ENCODE results near the gene ARHGAP25. TPM values are rescaled to one million over a fixed set of nuclear protein-coding genes. Genes with fewer than 3 reads are reported as not detected.

ARHGAP25 gene
- total and polyA plus RNA-seq, 10 of the 15 experiments (the other 5 are each of a cell fraction or from before 2014, with no cell fraction given), result 0.15 to 1.0 (median 0.46) TPM

DNA sequence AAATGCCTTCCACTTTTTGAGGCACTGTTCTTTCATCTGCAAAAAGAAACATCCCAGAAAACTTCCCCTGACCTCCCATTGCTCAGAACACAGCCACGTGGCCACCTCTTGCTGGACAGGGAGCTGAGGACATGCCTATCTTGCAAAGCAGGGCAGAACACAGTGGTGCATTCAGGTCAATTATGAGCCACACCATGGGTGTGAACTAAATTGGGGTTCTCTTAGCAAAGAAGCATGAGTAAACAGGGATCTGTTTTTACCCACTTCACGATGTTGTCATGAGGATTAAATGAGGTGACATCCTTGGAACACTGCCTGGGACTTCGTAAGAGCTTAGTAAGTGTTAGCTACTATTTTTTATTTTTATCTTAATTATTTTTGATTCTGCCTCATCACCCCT is 111.5 kb downstream of the ARHGAP25 start:
- SMC1A ChIA-PET (ENCODE audit: uncharacterized antibody, unreplicated experiment), result interaction anchor here (1.8 kb wide), 1 partner anchor 15 kb away, joined by 3 read pairs; no protein-coding TSS in a partner anchor
- FAIRE-seq, result no peak
- no TSS peak for BruUV-seq (replicated peaks)

DNA sequence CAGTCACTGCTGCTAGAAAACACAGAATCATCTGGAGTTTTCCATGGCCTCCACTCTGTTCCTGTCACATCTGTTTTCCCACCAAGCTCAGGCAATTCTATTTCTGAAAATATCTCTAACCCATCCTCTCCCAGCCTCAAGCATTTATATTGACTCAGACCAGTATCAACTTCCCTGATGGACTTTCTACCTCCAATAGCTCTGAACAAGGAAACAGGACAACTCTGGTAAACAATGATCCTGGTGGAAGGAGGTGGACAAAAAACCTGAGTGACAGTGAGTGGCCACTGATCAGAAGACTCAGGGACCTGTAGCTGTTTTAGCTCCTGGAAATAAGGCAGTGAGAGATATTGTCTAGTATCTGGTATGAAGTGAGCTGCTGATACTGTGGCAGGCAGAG is 113.1 kb downstream of the ARHGAP25 start:
- DNase-seq (ENCODE audit: low read depth, low spot score), result no peak
- H4K20me1 ChIP-seq (ENCODE audit: control insufficient read depth, insufficient read depth), result no peaks in the 10 kb centered on the region
- FAIRE-seq, result no peak
- H3K4me3 ChIP-seq, result no peak overlapping the region
- H3K9me3 ChIP-seq (replicated peaks; ENCODE audit: control insufficient read depth, insufficient read depth, low read length), result no peaks in the 10 kb centered on the region
- intact Hi-C loops (cut with micrococcal nuclease; ENCODE audit: unreplicated experiment), result no loop called here
- H2AFZ ChIP-seq (ENCODE audit: control insufficient read depth, low read depth, low read length), result no peak overlapping the region
- SMC1A ChIA-PET (ENCODE audit: uncharacterized antibody, unreplicated experiment), result interaction anchor here (1.2 to 1.8 kb wide), 2 partner anchors 9 to 13 kb away, joined by 3 read pairs; no protein-coding TSS in a partner anchor
- no peaks in the 10 kb centered on the region for H3K79me2 ChIP-seq (ENCODE audit: control insufficient read depth, insufficient read depth, low read length)
- H3K9ac ChIP-seq (ENCODE audit: control insufficient read depth, insufficient read depth, low read length), result no peak overlapping the region
- H3K4me2 ChIP-seq (ENCODE audit: control insufficient read depth, insufficient read depth), result no peak overlapping the region
- RAD21 ChIA-PET (ENCODE audit: unreplicated experiment), result no interaction called here
- in situ Hi-C loops (cut with MboI), result no loop called here
- CTCF ChIA-PET, result interaction anchor here (1.1 kb wide), 2 partner anchors 12 to 139 kb away, joined by 3 to 5 read pairs; no protein-coding TSS in a partner anchor
- no peak for TF ChIP-seq CREB1 (IDR thresholded peaks at IDR 0.05; ENCODE audit: low read depth)
- TF ChIP-seq BACH1 (IDR thresholded peaks at IDR 0.05; ENCODE audit: borderline replicate concordance), result no peak
- no peak for TF ChIP-seq NR2C2 (IDR thresholded peaks at IDR 0.05; ENCODE audit: borderline replicate concordance, control insufficient read depth, insufficient read length, low read depth)
- TF ChIP-seq RCOR1 (conservative IDR thresholded peaks at IDR 0.05; ENCODE audit: low read depth, low read length), result no peak
- TF ChIP-seq DPF2 (IDR thresholded peaks at IDR 0.05), result no peak
- TF ChIP-seq, protein P1, sequence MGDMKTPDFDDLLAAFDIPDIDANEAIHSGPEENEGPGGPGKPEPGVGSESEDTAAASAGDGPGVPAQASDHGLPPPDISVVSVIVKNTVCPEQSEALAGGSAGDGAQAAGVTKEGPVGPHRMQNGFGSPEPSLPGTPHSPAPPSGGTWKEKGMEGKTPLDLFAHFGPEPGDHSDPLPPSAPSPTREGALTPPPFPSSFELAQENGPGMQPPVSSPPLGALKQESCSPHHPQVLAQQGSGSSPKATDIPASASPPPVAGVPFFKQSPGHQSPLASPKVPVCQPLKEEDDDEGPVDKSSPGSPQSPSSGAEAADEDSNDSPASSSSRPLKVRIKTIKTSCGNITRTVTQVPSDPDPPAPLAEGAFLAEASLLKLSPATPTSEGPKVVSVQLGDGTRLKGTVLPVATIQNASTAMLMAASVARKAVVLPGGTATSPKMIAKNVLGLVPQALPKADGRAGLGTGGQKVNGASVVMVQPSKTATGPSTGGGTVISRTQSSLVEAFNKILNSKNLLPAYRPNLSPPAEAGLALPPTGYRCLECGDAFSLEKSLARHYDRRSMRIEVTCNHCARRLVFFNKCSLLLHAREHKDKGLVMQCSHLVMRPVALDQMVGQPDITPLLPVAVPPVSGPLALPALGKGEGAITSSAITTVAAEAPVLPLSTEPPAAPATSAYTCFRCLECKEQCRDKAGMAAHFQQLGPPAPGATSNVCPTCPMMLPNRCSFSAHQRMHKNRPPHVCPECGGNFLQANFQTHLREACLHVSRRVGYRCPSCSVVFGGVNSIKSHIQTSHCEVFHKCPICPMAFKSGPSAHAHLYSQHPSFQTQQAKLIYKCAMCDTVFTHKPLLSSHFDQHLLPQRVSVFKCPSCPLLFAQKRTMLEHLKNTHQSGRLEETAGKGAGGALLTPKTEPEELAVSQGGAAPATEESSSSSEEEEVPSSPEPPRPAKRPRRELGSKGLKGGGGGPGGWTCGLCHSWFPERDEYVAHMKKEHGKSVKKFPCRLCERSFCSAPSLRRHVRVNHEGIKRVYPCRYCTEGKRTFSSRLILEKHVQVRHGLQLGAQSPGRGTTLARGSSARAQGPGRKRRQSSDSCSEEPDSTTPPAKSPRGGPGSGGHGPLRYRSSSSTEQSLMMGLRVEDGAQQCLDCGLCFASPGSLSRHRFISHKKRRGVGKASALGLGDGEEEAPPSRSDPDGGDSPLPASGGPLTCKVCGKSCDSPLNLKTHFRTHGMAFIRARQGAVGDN (IDR thresholded peaks at IDR 0.05), result no peak
- no peak for TF ChIP-seq SMARCA5 (IDR thresholded peaks at IDR 0.05)
- no peaks in the 10 kb centered on the region for H3K36me3 ChIP-seq (ENCODE audit: control insufficient read depth in 2 of 2, insufficient read depth in 2 of 2, low read length in 1 of 2)
- BruUV-seq (replicated peaks), result no TSS peak
- no peaks in the 10 kb centered on the region for H3K4me1 ChIP-seq (ENCODE audit: control insufficient read depth, insufficient read depth, low read length)
- no peak overlapping the region for H3K27ac ChIP-seq (ENCODE audit: control insufficient read depth, insufficient read depth)
- POLR2A ChIA-PET, result no interaction called here
- ATAC-seq, result no peak
- peaks cover 1 to 11% of the 10 kb centered on the region in 2 experiments; a peak in 3 of 4 replicates for H3K27me3 ChIP-seq (replicated peaks in 1 of 2; ENCODE audit: control insufficient read depth in 2 of 2, insufficient read depth in 2 of 2, low read length in 1 of 2)

More for the DNA sequence above, 111.5 kb downstream of the ARHGAP25 start:
- ChIA-PET CTCF (interaction anchor here (1.5 kb wide), 1 partner anchor 12 kb away, joined by 5 read pairs; no protein-coding TSS in a partner anchor), RAD21 (ENCODE audit: unreplicated experiment) (no interaction called here), POLR2A (no interaction called here)
- no peaks in the 10 kb centered on the region for H3K9me3 ChIP-seq (replicated peaks; ENCODE audit: control insufficient read depth, insufficient read depth, low read length)
- DNase-seq (ENCODE audit: low read depth, low spot score) (no peak), ATAC-seq (no peak)
- H3K27me3 ChIP-seq (replicated peaks in 1 of 2; ENCODE audit: control insufficient read depth in 2 of 2, insufficient read depth in 2 of 2, low read length in 1 of 2), result peaks cover 3 to 11% of the 10 kb centered on the region in 2 experiments; a peak in 3 of 4 replicates
- no peaks in the 10 kb centered on the region for H3K36me3 ChIP-seq (ENCODE audit: control insufficient read depth in 2 of 2, insufficient read depth in 2 of 2, low read length in 1 of 2)
- H3K4me1 ChIP-seq (ENCODE audit: control insufficient read depth, insufficient read depth, low read length), result no peaks in the 10 kb centered on the region
- H4K20me1 ChIP-seq (ENCODE audit: control insufficient read depth, insufficient read depth), result no peaks in the 10 kb centered on the region
- intact Hi-C loops (cut with micrococcal nuclease; ENCODE audit: unreplicated experiment), result no loop called here
- WGBS (ENCODE audit: insufficient coverage, insufficient replicate concordance, low lambda C conversion rate, missing lambda C conversion rate), result 4% methylated on average over 3 of the region's 3 CpGs
- no peak overlapping the region for H3K9ac ChIP-seq (ENCODE audit: control insufficient read depth, insufficient read depth, low read length)
- H3K4me2 ChIP-seq (ENCODE audit: control insufficient read depth, insufficient read depth), result no peak overlapping the region
- H3K4me3 ChIP-seq, result no peak overlapping the region
- no peak overlapping the region for H2AFZ ChIP-seq (ENCODE audit: control insufficient read depth, low read depth, low read length)
- H3K79me2 ChIP-seq (ENCODE audit: control insufficient read depth, insufficient read depth, low read length), result no peaks in the 10 kb centered on the region
- H3K27ac ChIP-seq (ENCODE audit: control insufficient read depth, insufficient read depth), result no peak overlapping the region
- TF ChIP-seq MEF2A (IDR thresholded peaks at IDR 0.05; ENCODE audit: insufficient read depth, low read depth, low read length), result no peak
- TF ChIP-seq SP1 (IDR thresholded peaks at IDR 0.05; ENCODE audit: low read depth, low read length), result no peak
- TF ChIP-seq FOS (IDR thresholded peaks at IDR 0.05; ENCODE audit: borderline replicate concordance, extremely low read depth, insufficient read length), result no peak
- TF ChIP-seq TBL1XR1 (IDR thresholded peaks at IDR 0.05; ENCODE audit: low read depth, low read length), result no peak
- TF ChIP-seq, protein P2, sequence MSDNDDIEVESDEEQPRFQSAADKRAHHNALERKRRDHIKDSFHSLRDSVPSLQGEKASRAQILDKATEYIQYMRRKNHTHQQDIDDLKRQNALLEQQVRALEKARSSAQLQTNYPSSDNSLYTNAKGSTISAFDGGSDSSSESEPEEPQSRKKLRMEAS (IDR thresholded peaks at IDR 0.05; ENCODE audit: low read depth, low read length), result no peak
- no peak for TF ChIP-seq JUNB (IDR thresholded peaks at IDR 0.05)
- in situ Hi-C loops (cut with MboI), result no loop called here

Measured in GM12878 (cell line).